Keratinocyte (primary cell): ENCODE results near the gene ABHD10.

Experiments
- CTCF ChIP-seq, 3 experiments: IDR thresholded peaks in 1 of 3; conservative IDR thresholded peaks in 1 of 3; optimal IDR thresholded peaks in 1 of 3; 2 replicates in 2 of 3; 3 replicates in 1 of 3; pipeline versions ENCODE3 to v1.5.1; 2011; ENCODE audit warnings: low read length in 3 of 3, mild to moderate bottlenecking in 3 of 3, moderate library complexity in 2 of 3, control low read depth in 1 of 3, inconsistent platforms in 1 of 3; ENCODE audit not compliant: insufficient read depth in 2 of 3; ENCODE audit errors: extremely low read depth in 1 of 3
- EZH2 ChIP-seq: IDR thresholded peaks from one replicate; pipeline ENCODE4 v1.6.1; 2012; ENCODE audit warnings: inconsistent platforms, mild to moderate bottlenecking, low read length, moderate library complexity

- no peak for TF ChIP-seq CTCF (optimal IDR thresholded peaks at IDR 0.05 in 1 of 3, IDR thresholded peaks at IDR 0.05 in 1 of 3, conservative IDR thresholded peaks at IDR 0.05 in 1 of 3; ENCODE audit: extremely low read depth in 1 of 3, insufficient read depth in 2 of 3, low read length in 3 of 3)
- no peak for TF ChIP-seq EZH2
Observed at GRCh38 chr3:111943533-111943932, 35.3 kb upstream of the ABHD10 start.
